HEK293 (cell line): ENCODE data around the gene NCOA3.

Source experiments
- KLF16 ChIP-seq: fragments of 450-650 bp; formaldehyde crosslinking; IDR thresholded peaks from 2 replicates; pipeline ENCODE4 v1.5.1; 2017; ENCODE audit warnings: missing biosample characterization, missing genetic modification characterization
- SP2 ChIP-seq: fragments of 450-650 bp; formaldehyde crosslinking; IDR thresholded peaks from 2 replicates; pipeline ENCODE4 v1.5.1; 2016; ENCODE audit warnings: missing biosample characterization, missing genetic modification characterization
- YY1 ChIP-seq: fragments of 450-650 bp; formaldehyde crosslinking; IDR thresholded peaks from 2 replicates; pipeline ENCODE4 v1.5.1; 2018; ENCODE audit warnings: missing biosample characterization, missing genetic modification characterization
- ZNF211 ChIP-seq: fragments of 450-650 bp; formaldehyde crosslinking; IDR thresholded peaks from 2 replicates; pipeline ENCODE4 v1.5.1; 2016; ENCODE audit warnings: low read depth, missing biosample characterization, missing genetic modification characterization
- ZNF394 ChIP-seq: fragments of 450-650 bp; formaldehyde crosslinking; IDR thresholded peaks from 2 replicates; pipeline ENCODE4 v1.5.1; 2016; ENCODE audit warnings: missing biosample characterization, missing genetic modification characterization, mild to moderate bottlenecking, moderate library complexity, borderline replicate concordance
- ZNF610 ChIP-seq: fragments of 450-650 bp; formaldehyde crosslinking; IDR thresholded peaks from 2 replicates; pipeline ENCODE4 v1.5.1; 2016; ENCODE audit warnings: missing biosample characterization, missing genetic modification characterization, borderline replicate concordance
- TF ChIP-seq, protein P1 (sequence below): fragments of 450-650 bp; formaldehyde crosslinking; IDR thresholded peaks from 2 replicates; pipeline ENCODE4 v1.5.1; 2016; ENCODE audit warnings: missing biosample characterization, missing genetic modification characterization
- TF ChIP-seq, protein P2 (sequence below): fragments of 450-650 bp; formaldehyde crosslinking; IDR thresholded peaks from 2 replicates; pipeline ENCODE4 v1.5.1; 2016; ENCODE audit warnings: missing biosample characterization, missing genetic modification characterization
- TF ChIP-seq, protein P3 (sequence below): IDR thresholded peaks from 2 replicates; pipeline ENCODE4 v1.6.1; 2011; ENCODE audit warnings: mild to moderate bottlenecking, low read depth, low read length, borderline replicate concordance

DNA sequence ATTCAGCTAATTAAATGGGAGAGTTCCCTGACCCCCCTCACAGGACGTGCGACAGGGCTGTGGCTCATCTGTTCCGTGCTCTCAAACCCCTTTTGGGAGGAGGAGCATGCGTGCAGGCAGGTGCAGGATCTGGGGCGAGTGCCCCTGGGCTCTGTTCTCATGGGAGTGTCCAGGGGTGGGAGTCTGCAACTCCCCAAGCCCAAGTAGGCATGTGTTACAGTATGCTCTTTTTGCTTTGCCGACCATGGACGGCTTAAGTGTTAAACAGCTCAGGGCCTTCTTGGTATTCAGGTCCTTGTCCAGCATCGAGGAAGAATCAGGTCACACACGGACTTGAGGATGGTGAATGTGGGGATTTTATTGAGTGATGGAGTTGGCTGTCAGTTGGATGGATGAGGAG is 101.6 kb downstream of the NCOA3 start:
- TF ChIP-seq, protein P1, sequence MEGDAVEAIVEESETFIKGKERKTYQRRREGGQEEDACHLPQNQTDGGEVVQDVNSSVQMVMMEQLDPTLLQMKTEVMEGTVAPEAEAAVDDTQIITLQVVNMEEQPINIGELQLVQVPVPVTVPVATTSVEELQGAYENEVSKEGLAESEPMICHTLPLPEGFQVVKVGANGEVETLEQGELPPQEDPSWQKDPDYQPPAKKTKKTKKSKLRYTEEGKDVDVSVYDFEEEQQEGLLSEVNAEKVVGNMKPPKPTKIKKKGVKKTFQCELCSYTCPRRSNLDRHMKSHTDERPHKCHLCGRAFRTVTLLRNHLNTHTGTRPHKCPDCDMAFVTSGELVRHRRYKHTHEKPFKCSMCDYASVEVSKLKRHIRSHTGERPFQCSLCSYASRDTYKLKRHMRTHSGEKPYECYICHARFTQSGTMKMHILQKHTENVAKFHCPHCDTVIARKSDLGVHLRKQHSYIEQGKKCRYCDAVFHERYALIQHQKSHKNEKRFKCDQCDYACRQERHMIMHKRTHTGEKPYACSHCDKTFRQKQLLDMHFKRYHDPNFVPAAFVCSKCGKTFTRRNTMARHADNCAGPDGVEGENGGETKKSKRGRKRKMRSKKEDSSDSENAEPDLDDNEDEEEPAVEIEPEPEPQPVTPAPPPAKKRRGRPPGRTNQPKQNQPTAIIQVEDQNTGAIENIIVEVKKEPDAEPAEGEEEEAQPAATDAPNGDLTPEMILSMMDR = no peak
- TF ChIP-seq, protein P2, sequence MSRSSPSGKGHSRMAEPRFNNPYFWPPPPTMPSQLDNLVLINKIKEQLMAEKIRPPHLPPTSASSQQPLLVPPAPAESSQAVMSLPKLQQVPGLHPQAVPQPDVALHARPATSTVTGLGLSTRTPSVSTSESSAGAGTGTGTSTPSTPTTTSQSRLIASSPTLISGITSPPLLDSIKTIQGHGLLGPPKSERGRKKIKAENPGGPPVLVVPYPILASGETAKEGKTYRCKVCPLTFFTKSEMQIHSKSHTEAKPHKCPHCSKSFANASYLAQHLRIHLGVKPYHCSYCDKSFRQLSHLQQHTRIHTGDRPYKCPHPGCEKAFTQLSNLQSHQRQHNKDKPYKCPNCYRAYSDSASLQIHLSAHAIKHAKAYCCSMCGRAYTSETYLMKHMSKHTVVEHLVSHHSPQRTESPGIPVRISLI (tag by site-specific recombination) = no peak
- no peak for TF ChIP-seq ZNF610 (tag by site-specific recombination)
- TF ChIP-seq, protein P3, sequence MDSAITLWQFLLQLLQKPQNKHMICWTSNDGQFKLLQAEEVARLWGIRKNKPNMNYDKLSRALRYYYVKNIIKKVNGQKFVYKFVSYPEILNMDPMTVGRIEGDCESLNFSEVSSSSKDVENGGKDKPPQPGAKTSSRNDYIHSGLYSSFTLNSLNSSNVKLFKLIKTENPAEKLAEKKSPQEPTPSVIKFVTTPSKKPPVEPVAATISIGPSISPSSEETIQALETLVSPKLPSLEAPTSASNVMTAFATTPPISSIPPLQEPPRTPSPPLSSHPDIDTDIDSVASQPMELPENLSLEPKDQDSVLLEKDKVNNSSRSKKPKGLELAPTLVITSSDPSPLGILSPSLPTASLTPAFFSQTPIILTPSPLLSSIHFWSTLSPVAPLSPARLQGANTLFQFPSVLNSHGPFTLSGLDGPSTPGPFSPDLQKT = no peak
- TF ChIP-seq ZNF394 (tag by site-specific recombination) = no peak
- TF ChIP-seq YY1 (tag by site-specific recombination) = no peak
- TF ChIP-seq KLF16 = no peak
- no peak for TF ChIP-seq SP2
- no peak for TF ChIP-seq ZNF211 (tag by site-specific recombination)
